SK-N-SH treated with all-trans-retinoic acid at 6 μM for 48 hours (cell line): ENCODE data around the gene GOT1.

ENCODE experiments used
- ATAC-seq: fragments of 200-7000 bp; cut with Tn5 transposase; 3 replicates; pipeline ENCODE4 v1.9.1; 2020; ENCODE audit warnings: mild to moderate bottlenecking, moderate library complexity
- ARNTL ChIP-seq: fragments of 450-650 bp; formaldehyde crosslinking; IDR thresholded peaks from 2 replicates; pipeline ENCODE4 v1.5.0; 2020; ENCODE audit warnings: low read depth, mild to moderate bottlenecking, moderate library complexity, borderline replicate concordance
- BACH2 ChIP-seq: fragments of 250-450 bp; sonication (Bioruptor Pico); IDR thresholded peaks from 2 replicates; pipeline ENCODE4 v1.9.0; 2021; ENCODE audit warnings: mild to moderate bottlenecking, borderline replicate concordance
- CSDC2 ChIP-seq: fragments of 250-450 bp; sonication (Bioruptor Pico); IDR thresholded peaks from 2 replicates; pipeline ENCODE4 v1.5.0; 2020; ENCODE audit warnings: mild to moderate bottlenecking, moderate library complexity
- ESRRG ChIP-seq: fragments of 250-450 bp; sonication (Bioruptor Pico); IDR thresholded peaks from 2 replicates; pipeline ENCODE4 v1.6.1; 2021; ENCODE audit warnings: mild to moderate bottlenecking
- GLIS3 ChIP-seq: fragments of 250-450 bp; sonication (Bioruptor Pico); IDR thresholded peaks from 2 replicates; pipeline ENCODE4 v1.5.0; 2020; ENCODE audit warnings: mild to moderate bottlenecking, moderate library complexity
- ISL1 ChIP-seq: fragments of 250-450 bp; sonication (Bioruptor Pico); IDR thresholded peaks from 2 replicates; pipeline ENCODE4 v2.1.2; 2022; ENCODE audit warnings: mild to moderate bottlenecking, moderate library complexity
- OSR1 ChIP-seq: fragments of 250-450 bp; sonication (Bioruptor Pico); IDR thresholded peaks from 2 replicates; pipeline ENCODE4 v1.8.0; 2022; ENCODE audit warnings: moderate library complexity, mild to moderate bottlenecking, inconsistent platforms
- PATZ1 ChIP-seq: fragments of 250-450 bp; sonication (Bioruptor Pico); IDR thresholded peaks from 2 replicates; pipeline ENCODE4 v1.8.0; 2020; ENCODE audit warnings: mild to moderate bottlenecking, moderate library complexity, borderline replicate concordance
- POU6F1 ChIP-seq: fragments of 250-450 bp; sonication (Bioruptor Pico); IDR thresholded peaks from 2 replicates; pipeline ENCODE4 v1.8.0; 2021; ENCODE audit warnings: low read depth, mild to moderate bottlenecking, moderate library complexity, borderline replicate concordance
- PPARA ChIP-seq: fragments of 250-450 bp; sonication (Bioruptor Pico); IDR thresholded peaks from 2 replicates; pipeline ENCODE4 v1.5.0; 2020; ENCODE audit warnings: mild to moderate bottlenecking, borderline replicate concordance
- RARB ChIP-seq: fragments of 250-450 bp; sonication (Bioruptor Pico); IDR thresholded peaks from 2 replicates; pipeline ENCODE4 v1.8.0; 2021; ENCODE audit warnings: mild to moderate bottlenecking, moderate library complexity
- SNAI2 ChIP-seq: fragments of 250-450 bp; sonication (Bioruptor Pico); IDR thresholded peaks from 2 replicates; pipeline ENCODE4 v1.5.0; 2020; ENCODE audit warnings: mild to moderate bottlenecking, moderate library complexity
- TCF4 ChIP-seq: fragments of 250-450 bp; sonication (Bioruptor Pico); IDR thresholded peaks from 2 replicates; pipeline ENCODE4 v1.8.0; 2021; ENCODE audit warnings: mild to moderate bottlenecking, moderate library complexity, borderline replicate concordance
- TOX ChIP-seq: fragments of 250-450 bp; sonication (Bioruptor Pico); IDR thresholded peaks from 2 replicates; pipeline ENCODE4 v1.8.0; 2021; ENCODE audit warnings: mild to moderate bottlenecking, moderate library complexity, borderline replicate concordance
- ZC3H10 ChIP-seq: fragments of 250-450 bp; sonication (Bioruptor Pico); IDR thresholded peaks from 2 replicates; pipeline ENCODE4 v1.5.1; 2021; ENCODE audit warnings: mild to moderate bottlenecking, moderate library complexity
- ZFP30 ChIP-seq: fragments of 450-650 bp; formaldehyde crosslinking; IDR thresholded peaks from 2 replicates; pipeline ENCODE4 v1.5.0; 2022; ENCODE audit warnings: mild to moderate bottlenecking, moderate library complexity
- ZNF565 ChIP-seq: fragments of 450-650 bp; formaldehyde crosslinking; conservative IDR thresholded peaks from 2 replicates; pipeline ENCODE4 v1.5.0; 2020; ENCODE audit warnings: low read depth, mild to moderate bottlenecking, moderate library complexity
- ZNF8 ChIP-seq: fragments of 450-650 bp; formaldehyde crosslinking; IDR thresholded peaks from 2 replicates; pipeline ENCODE4 v1.5.0; 2020; ENCODE audit warnings: mild to moderate bottlenecking, moderate library complexity
- TF ChIP-seq, protein P1 (sequence below): fragments of 250-450 bp; sonication (Bioruptor Pico); IDR thresholded peaks from 2 replicates; pipeline ENCODE4 v1.5.1; 2021; ENCODE audit warnings: mild to moderate bottlenecking, moderate library complexity
- TF ChIP-seq, protein P2 (sequence below): fragments of 250-450 bp; sonication (Bioruptor Pico); IDR thresholded peaks from 2 replicates; pipeline ENCODE4 v1.5.1; 2020; ENCODE audit warnings: low read depth, mild to moderate bottlenecking, moderate library complexity
- TF ChIP-seq, protein P3 (sequence below): fragments of 250-450 bp; sonication (Bioruptor Pico); IDR thresholded peaks from 2 replicates; pipeline ENCODE4 v1.5.0; 2020; ENCODE audit warnings: mild to moderate bottlenecking, moderate library complexity

GOT1 gene

GRCh38 chr10:99374972-99375371 is 55.5 kb downstream of the GOT1 start (continued):
- TF ChIP-seq OSR1 (CRISPR knock-in tag) (no peak), GLIS3 (no peak), ESRRG (CRISPR knock-in tag) (no peak), TCF4 (CRISPR knock-in tag) (no peak), CSDC2 (CRISPR knock-in tag) (no peak)
- TF ChIP-seq, protein P1, sequence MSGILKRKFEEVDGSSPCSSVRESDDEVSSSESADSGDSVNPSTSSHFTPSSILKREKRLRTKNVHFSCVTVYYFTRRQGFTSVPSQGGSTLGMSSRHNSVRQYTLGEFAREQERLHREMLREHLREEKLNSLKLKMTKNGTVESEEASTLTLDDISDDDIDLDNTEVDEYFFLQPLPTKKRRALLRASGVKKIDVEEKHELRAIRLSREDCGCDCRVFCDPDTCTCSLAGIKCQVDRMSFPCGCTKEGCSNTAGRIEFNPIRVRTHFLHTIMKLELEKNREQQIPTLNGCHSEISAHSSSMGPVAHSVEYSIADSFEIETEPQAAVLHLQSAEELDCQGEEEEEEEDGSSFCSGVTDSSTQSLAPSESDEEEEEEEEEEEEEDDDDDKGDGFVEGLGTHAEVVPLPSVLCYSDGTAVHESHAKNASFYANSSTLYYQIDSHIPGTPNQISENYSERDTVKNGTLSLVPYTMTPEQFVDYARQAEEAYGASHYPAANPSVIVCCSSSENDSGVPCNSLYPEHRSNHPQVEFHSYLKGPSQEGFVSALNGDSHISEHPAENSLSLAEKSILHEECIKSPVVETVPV (CRISPR knock-in tag) = no peak
- TF ChIP-seq, protein P2, sequence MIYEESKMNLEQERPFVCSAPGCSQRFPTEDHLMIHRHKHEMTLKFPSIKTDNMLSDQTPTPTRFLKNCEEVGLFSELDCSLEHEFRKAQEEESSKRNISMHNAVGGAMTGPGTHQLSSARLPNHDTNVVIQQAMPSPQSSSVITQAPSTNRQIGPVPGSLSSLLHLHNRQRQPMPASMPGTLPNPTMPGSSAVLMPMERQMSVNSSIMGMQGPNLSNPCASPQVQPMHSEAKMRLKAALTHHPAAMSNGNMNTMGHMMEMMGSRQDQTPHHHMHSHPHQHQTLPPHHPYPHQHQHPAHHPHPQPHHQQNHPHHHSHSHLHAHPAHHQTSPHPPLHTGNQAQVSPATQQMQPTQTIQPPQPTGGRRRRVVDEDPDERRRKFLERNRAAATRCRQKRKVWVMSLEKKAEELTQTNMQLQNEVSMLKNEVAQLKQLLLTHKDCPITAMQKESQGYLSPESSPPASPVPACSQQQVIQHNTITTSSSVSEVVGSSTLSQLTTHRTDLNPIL (CRISPR knock-in tag) = no peak

DNA sequence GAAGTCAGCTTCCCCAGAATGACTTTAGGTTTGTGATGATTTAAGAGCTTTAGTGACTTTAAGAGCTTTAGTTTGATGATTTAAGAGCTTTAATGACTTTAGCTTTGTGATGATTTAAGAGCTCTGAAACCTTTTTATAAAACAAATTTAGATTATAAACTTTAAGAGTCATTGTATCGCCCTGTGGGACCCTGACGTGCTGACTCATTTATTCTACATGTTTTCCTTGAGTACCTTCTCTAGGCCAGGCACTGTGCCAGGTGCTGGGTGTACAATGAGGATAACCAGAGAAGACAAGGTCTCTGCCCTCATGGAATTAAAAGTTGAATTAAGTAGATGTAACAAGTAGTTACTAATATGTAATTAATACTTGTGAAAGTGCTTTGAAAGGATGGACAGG is 55.9 kb downstream of the GOT1 start:
- no peak for TF ChIP-seq RARB (CRISPR knock-in tag)
- peak; percentile 94 for TF ChIP-seq ISL1
- TF ChIP-seq, all 23 proteins: peak for 1
- no peak for ATAC-seq

DNA sequence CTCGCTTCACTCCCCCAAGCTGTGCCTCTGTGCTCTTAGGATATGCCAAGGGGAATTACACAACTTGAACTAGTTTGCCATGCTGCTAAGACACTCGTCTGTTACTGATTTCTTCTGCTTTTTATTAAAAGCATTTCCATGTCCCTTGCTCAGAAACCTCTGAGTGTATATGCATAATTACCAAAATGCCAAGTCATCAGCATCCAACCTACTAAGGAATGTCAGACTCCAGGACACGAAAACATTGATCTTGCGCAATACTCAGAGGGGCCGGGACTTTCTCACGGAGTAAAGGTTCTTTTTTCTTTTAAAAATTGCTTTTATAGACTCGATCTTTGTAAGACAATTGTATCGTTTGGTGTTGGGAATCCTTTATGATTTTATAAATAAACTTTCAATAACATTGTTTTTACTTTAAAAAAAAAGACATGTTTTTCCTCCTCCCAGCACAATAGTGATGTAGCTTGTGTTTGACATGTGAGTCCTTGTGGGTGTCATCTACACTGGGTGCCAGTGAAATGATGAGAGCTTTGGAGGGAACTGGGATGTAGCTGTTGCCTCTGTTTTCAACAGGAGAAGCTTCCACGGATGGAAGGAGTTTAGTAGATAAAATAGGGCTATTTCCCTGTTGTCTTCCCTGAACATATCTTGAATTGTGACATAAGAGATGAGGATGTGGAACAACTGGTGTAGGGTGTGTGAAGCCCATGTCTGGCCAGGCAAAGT is 57.7 kb downstream of the GOT1 start:
- no peak for TF ChIP-seq ZC3H10 (CRISPR knock-in tag)
- ATAC-seq = no peak

DNA sequence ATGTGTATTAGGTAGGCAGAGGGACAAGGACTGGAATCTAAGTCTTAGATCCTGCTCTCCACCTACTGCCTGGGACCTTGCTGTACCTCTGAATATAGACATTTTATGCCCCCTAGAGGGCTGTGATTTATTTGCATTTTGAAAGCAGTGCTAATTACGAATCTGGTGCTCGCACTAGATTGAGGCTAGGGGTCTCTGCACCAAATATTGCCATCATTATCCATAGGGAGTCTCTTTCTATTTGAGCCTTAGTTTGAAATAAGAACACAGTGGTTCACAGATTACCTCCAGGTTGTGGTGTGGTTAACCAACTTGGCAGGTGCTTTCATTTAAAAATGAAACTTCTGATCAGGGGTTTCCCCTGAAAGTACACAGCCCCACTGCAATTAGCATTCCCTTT is 59.4 kb downstream of the GOT1 start:
- peak; percentile 79 for ATAC-seq
- TF ChIP-seq ISL1 (no peak), ZNF8 (no peak), CSDC2 (CRISPR knock-in tag) (no peak), ZC3H10 (CRISPR knock-in tag) (no peak), ZFP30 (no peak), PPARA (no peak), ZNF565 (CRISPR knock-in tag) (no peak), POU6F1 (no peak), ARNTL (CRISPR knock-in tag) (no peak), BACH2 (CRISPR knock-in tag) (no peak), GLIS3 (no peak), PATZ1 (CRISPR knock-in tag) (no peak), TCF4 (CRISPR knock-in tag) (no peak), SNAI2 (CRISPR knock-in tag) (no peak), ESRRG (CRISPR knock-in tag) (no peak), RARB (CRISPR knock-in tag) (no peak), TOX (CRISPR knock-in tag) (no peak)
- TF ChIP-seq, protein P3, sequence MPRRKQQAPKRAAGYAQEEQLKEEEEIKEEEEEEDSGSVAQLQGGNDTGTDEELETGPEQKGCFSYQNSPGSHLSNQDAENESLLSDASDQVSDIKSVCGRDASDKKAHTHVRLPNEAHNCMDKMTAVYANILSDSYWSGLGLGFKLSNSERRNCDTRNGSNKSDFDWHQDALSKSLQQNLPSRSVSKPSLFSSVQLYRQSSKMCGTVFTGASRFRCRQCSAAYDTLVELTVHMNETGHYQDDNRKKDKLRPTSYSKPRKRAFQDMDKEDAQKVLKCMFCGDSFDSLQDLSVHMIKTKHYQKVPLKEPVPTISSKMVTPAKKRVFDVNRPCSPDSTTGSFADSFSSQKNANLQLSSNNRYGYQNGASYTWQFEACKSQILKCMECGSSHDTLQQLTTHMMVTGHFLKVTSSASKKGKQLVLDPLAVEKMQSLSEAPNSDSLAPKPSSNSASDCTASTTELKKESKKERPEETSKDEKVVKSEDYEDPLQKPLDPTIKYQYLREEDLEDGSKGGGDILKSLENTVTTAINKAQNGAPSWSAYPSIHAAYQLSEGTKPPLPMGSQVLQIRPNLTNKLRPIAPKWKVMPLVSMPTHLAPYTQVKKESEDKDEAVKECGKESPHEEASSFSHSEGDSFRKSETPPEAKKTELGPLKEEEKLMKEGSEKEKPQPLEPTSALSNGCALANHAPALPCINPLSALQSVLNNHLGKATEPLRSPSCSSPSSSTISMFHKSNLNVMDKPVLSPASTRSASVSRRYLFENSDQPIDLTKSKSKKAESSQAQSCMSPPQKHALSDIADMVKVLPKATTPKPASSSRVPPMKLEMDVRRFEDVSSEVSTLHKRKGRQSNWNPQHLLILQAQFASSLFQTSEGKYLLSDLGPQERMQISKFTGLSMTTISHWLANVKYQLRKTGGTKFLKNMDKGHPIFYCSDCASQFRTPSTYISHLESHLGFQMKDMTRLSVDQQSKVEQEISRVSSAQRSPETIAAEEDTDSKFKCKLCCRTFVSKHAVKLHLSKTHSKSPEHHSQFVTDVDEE = no peak
- TF ChIP-seq, protein P2 (CRISPR knock-in tag) = no peak
